Measurements from ENCODE around the gene UCK2.

- TF ChIP-seq EGR1 (IDR thresholded peaks at IDR 0.05; ENCODE audit: borderline replicate concordance, low read depth, low read length) = no peak
- no peak for TF ChIP-seq EP300 (IDR thresholded peaks at IDR 0.05; ENCODE audit: borderline replicate concordance in 1 of 2, low read depth in 2 of 2, low read length in 2 of 2)
- no peak for TF ChIP-seq CTCF (IDR thresholded peaks at IDR 0.05; ENCODE audit: control extremely low read depth in 1 of 3, insufficient read depth in 1 of 3, low read depth in 1 of 3, low read length in 3 of 3)
- TF ChIP-seq CBX5 (IDR thresholded peaks at IDR 0.05; ENCODE audit: low read depth, low read length) = no peak
- no peak for TF ChIP-seq SIRT6 (IDR thresholded peaks at IDR 0.05; ENCODE audit: low read length)
- TF ChIP-seq RFX5 (IDR thresholded peaks at IDR 0.05; ENCODE audit: borderline replicate concordance, low read depth, low read length) = no peak
- TF ChIP-seq SUZ12 (IDR thresholded peaks at IDR 0.05; ENCODE audit: low read length) = no peak
- TF ChIP-seq GTF2F1 (IDR thresholded peaks at IDR 0.05; ENCODE audit: borderline replicate concordance, low read depth, low read length) = no peak
- TF ChIP-seq BRCA1 (IDR thresholded peaks at IDR 0.05; ENCODE audit: low read depth, low read length) = no peak
- no peak for TF ChIP-seq MAFK (IDR thresholded peaks at IDR 0.05; ENCODE audit: low read depth, low read length)
- no peak for TF ChIP-seq TEAD4 (IDR thresholded peaks at IDR 0.05; ENCODE audit: low read depth, low read length)
These were observed 77.5 kb downstream of the UCK2 start for GRCh38 chr1:165904948-165905347.

Data from H1 (cell line).